ENCODE measurements around the gene PLPP7. TPM values are rescaled to one million over a fixed set of nuclear protein-coding genes. Genes with fewer than 3 reads are reported as not detected.
"Not testable (repeated sequence)": the region's sequence is repeated elsewhere in the genome, so short reads cannot be mapped to it uniquely, and the experiment has no call there.

The PLPP7 gene
- total RNA-seq, 1 donor from 2014 or later: not detected

- H3K27ac Mint-ChIP-seq: no peak overlapping the region
- no peaks in the 10 kb centered on the region for H3K36me3 Mint-ChIP-seq (ENCODE audit: low read depth)
- intact Hi-C loops (cut with micrococcal nuclease): no loop called here
- no peaks in the 10 kb centered on the region for H3K4me1 Mint-ChIP-seq (ENCODE audit: low read depth)
- no peak overlapping the region for H3K4me3 Mint-ChIP-seq (ENCODE audit: low read depth)
- H3K9me3 Mint-ChIP-seq: no peaks in the 10 kb centered on the region
- DNase-seq (ENCODE audit: low spot score): no peak
- H3K27me3 Mint-ChIP-seq (ENCODE audit: low read depth): no peaks in the 10 kb centered on the region
Measured at GRCh38 chr9:131320031-131320685, 30.6 kb downstream of the PLPP7 start.

GRCh38 chr9:131323629-131324028 is 34.1 kb downstream of the PLPP7 start:
- Mint-ChIP-seq H3K27me3 (ENCODE audit: low read depth) (peaks cover 3% of the 10 kb centered on the region), H3K9me3 (no peaks in the 10 kb centered on the region), H3K36me3 (ENCODE audit: low read depth) (no peaks in the 10 kb centered on the region), H3K27ac (no peak overlapping the region), H3K4me3 (ENCODE audit: low read depth) (no peak overlapping the region), H3K4me1 (ENCODE audit: low read depth) (no peaks in the 10 kb centered on the region)
- intact Hi-C loops (cut with micrococcal nuclease): no loop called here
- DNase-seq (ENCODE audit: low spot score): no peak

- Mint-ChIP-seq H3K4me3 (ENCODE audit: low read depth) (no peak overlapping the region), H3K36me3 (ENCODE audit: low read depth) (no peaks in the 10 kb centered on the region), H3K4me1 (ENCODE audit: low read depth) (no peaks in the 10 kb centered on the region), H3K27ac (no peak overlapping the region), H3K27me3 (ENCODE audit: low read depth) (peaks cover 3% of the 10 kb centered on the region), H3K9me3 (no peaks in the 10 kb centered on the region)
- no peak for DNase-seq (ENCODE audit: low spot score)
- intact Hi-C loops (cut with micrococcal nuclease): no loop called here
Measured at GRCh38 chr9:131324736-131325679, 35.5 kb downstream of the PLPP7 start.

GRCh38 chr9:131329241-131329641 is 39.7 kb downstream of the PLPP7 start:
- H3K4me3 Mint-ChIP-seq (ENCODE audit: low read depth): no peak overlapping the region
- intact Hi-C loops (cut with micrococcal nuclease): no loop called here
- H3K27me3 Mint-ChIP-seq (ENCODE audit: low read depth): peaks cover 3% of the 10 kb centered on the region
- no peaks in the 10 kb centered on the region for H3K36me3 Mint-ChIP-seq (ENCODE audit: low read depth)
- no peak for DNase-seq (ENCODE audit: low spot score)
- H3K9me3 Mint-ChIP-seq: no peaks in the 10 kb centered on the region
- no peak overlapping the region for H3K27ac Mint-ChIP-seq
- no peaks in the 10 kb centered on the region for H3K4me1 Mint-ChIP-seq (ENCODE audit: low read depth)

GRCh38 chr9:131330814-131331600 is 41.5 kb downstream of the PLPP7 start:
- no peaks in the 10 kb centered on the region for H3K9me3 Mint-ChIP-seq
- no peaks in the 10 kb centered on the region for H3K36me3 Mint-ChIP-seq (ENCODE audit: low read depth)
- no peaks in the 10 kb centered on the region for H3K4me1 Mint-ChIP-seq (ENCODE audit: low read depth)
- DNase-seq (ENCODE audit: low spot score): no peak
- H3K27me3 Mint-ChIP-seq (ENCODE audit: low read depth): peaks cover 3% of the 10 kb centered on the region
- intact Hi-C loops (cut with micrococcal nuclease): no loop called here
- no peak overlapping the region for H3K27ac Mint-ChIP-seq
- H3K4me3 Mint-ChIP-seq (ENCODE audit: low read depth): no peak overlapping the region

GRCh38 chr9:131331996-131332395 is 42.5 kb downstream of the PLPP7 start:
- H3K36me3 Mint-ChIP-seq (ENCODE audit: low read depth); H3K4me1 Mint-ChIP-seq (ENCODE audit: low read depth): not testable (repeated sequence)

GRCh38 chr9:131333771-131334628 is 44.5 kb downstream of the PLPP7 start:
- intact Hi-C loops (cut with micrococcal nuclease): no loop called here
- no peaks in the 10 kb centered on the region for H3K4me1 Mint-ChIP-seq (ENCODE audit: low read depth)
- no peaks in the 10 kb centered on the region for H3K36me3 Mint-ChIP-seq (ENCODE audit: low read depth)
- H3K9me3 Mint-ChIP-seq: no peaks in the 10 kb centered on the region
- H3K27ac Mint-ChIP-seq: no peak overlapping the region
- H3K27me3 Mint-ChIP-seq (ENCODE audit: low read depth): no peaks in the 10 kb centered on the region
- H3K4me3 Mint-ChIP-seq (ENCODE audit: low read depth): no peak overlapping the region
- DNase-seq (ENCODE audit: low spot score): no peak

More at GRCh38 chr9:131331996-131332395, 42.5 kb downstream of the PLPP7 start:
- intact Hi-C loops (cut with micrococcal nuclease); H3K27ac Mint-ChIP-seq; DNase-seq (ENCODE audit: low spot score); H3K4me3 Mint-ChIP-seq (ENCODE audit: low read depth); H3K9me3 Mint-ChIP-seq; H3K27me3 Mint-ChIP-seq (ENCODE audit: low read depth): not testable (repeated sequence)

- peaks cover 5% of the 10 kb centered on the region for H3K27me3 Mint-ChIP-seq (ENCODE audit: low read depth)
- intact Hi-C loops (cut with micrococcal nuclease): no loop called here
- H3K4me3 Mint-ChIP-seq (ENCODE audit: low read depth): no peak overlapping the region
- H3K4me1 Mint-ChIP-seq (ENCODE audit: low read depth): no peaks in the 10 kb centered on the region
- H3K27ac Mint-ChIP-seq: no peak overlapping the region
- no peak for DNase-seq (ENCODE audit: low spot score)
- no peaks in the 10 kb centered on the region for H3K9me3 Mint-ChIP-seq
- H3K36me3 Mint-ChIP-seq (ENCODE audit: low read depth): no peaks in the 10 kb centered on the region
Measured at GRCh38 chr9:131334629-131335367, 45.3 kb downstream of the PLPP7 start.

GRCh38 chr9:131335368-131335755 is 45.8 kb downstream of the PLPP7 start:
- Mint-ChIP-seq H3K4me3 (ENCODE audit: low read depth) (no peak overlapping the region), H3K27ac (no peak overlapping the region), H3K4me1 (ENCODE audit: low read depth) (no peaks in the 10 kb centered on the region), H3K36me3 (ENCODE audit: low read depth) (no peaks in the 10 kb centered on the region), H3K9me3 (no peaks in the 10 kb centered on the region), H3K27me3 (ENCODE audit: low read depth) (peaks cover 8% of the 10 kb centered on the region)
- intact Hi-C loops (cut with micrococcal nuclease): no loop called here
- no peak for DNase-seq (ENCODE audit: low spot score)

- H3K36me3 Mint-ChIP-seq (ENCODE audit: low read depth): no peaks in the 10 kb centered on the region
- no peak overlapping the region for H3K4me3 Mint-ChIP-seq (ENCODE audit: low read depth)
- H3K27ac Mint-ChIP-seq: no peak overlapping the region
- DNase-seq (ENCODE audit: low spot score): no peak
- no peaks in the 10 kb centered on the region for H3K4me1 Mint-ChIP-seq (ENCODE audit: low read depth)
- intact Hi-C loops (cut with micrococcal nuclease): no loop called here
- no peaks in the 10 kb centered on the region for H3K9me3 Mint-ChIP-seq
- peaks cover 24% of the 10 kb centered on the region for H3K27me3 Mint-ChIP-seq (ENCODE audit: low read depth)
Measured at GRCh38 chr9:131337131-131337848, 47.8 kb downstream of the PLPP7 start.

- H3K9me3 Mint-ChIP-seq; H3K36me3 Mint-ChIP-seq (ENCODE audit: low read depth); H3K4me3 Mint-ChIP-seq (ENCODE audit: low read depth); H3K4me1 Mint-ChIP-seq (ENCODE audit: low read depth); intact Hi-C loops (cut with micrococcal nuclease); H3K27ac Mint-ChIP-seq; DNase-seq (ENCODE audit: low spot score): not testable (repeated sequence)
- H3K27me3 Mint-ChIP-seq (ENCODE audit: low read depth): peaks cover 40% of the 10 kb centered on the region
Measured at GRCh38 chr9:131339212-131339611, 49.7 kb downstream of the PLPP7 start.
